Measurements from ENCODE around the gene H2BW1.
"Not testable (repeated sequence)": the region's sequence is repeated elsewhere in the genome, so short reads cannot be mapped to it uniquely, and the experiment has no call there.

The H2BW1 gene, protein sequence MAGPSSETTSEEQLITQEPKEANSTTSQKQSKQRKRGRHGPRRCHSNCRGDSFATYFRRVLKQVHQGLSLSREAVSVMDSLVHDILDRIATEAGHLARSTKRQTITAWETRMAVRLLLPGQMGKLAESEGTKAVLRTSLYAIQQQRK

DNA sequence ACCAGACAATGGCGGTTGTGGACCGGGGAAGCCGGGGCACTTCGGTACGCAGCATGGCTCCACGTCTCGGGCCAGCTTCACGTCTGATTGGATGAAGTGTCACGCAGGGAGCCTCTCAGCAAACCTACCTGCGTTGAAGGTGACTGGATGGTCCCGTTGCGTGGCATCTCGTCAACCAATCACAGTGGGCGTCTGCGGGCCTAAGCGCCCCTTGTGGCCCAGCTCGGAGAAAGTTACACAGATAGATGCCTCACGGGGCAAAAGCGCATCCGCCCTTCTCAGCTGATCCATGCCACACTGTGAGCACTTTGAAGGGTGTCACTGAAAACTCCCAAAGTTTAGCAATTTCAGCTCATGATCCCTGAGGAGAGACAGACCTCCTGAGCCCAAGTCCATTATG, at the start of gene H2BW1:
Gene H2BW1 (minus strand): TSS at position 103 of the 400 bp plus-strand sequence. CDS start 132 bp downstream, outside the sequence.
- TF ChIP-seq, protein P1, sequence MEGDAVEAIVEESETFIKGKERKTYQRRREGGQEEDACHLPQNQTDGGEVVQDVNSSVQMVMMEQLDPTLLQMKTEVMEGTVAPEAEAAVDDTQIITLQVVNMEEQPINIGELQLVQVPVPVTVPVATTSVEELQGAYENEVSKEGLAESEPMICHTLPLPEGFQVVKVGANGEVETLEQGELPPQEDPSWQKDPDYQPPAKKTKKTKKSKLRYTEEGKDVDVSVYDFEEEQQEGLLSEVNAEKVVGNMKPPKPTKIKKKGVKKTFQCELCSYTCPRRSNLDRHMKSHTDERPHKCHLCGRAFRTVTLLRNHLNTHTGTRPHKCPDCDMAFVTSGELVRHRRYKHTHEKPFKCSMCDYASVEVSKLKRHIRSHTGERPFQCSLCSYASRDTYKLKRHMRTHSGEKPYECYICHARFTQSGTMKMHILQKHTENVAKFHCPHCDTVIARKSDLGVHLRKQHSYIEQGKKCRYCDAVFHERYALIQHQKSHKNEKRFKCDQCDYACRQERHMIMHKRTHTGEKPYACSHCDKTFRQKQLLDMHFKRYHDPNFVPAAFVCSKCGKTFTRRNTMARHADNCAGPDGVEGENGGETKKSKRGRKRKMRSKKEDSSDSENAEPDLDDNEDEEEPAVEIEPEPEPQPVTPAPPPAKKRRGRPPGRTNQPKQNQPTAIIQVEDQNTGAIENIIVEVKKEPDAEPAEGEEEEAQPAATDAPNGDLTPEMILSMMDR (IDR thresholded peaks at IDR 0.05): no peak
- H3K36me3 Mint-ChIP-seq (ENCODE audit: low read depth): no peaks in the 10 kb centered on the region
- no peak within 1 kb of the TSS for H3K4me3 Mint-ChIP-seq
- H3K27ac Mint-ChIP-seq: no peak within 1 kb of the TSS
- H3K27me3 Mint-ChIP-seq (ENCODE audit: low read depth, poor library complexity): peaks cover 1% of the 10 kb centered on the region
- peaks cover 57% of the 10 kb centered on the region for H3K9me3 Mint-ChIP-seq
- H3K4me1 Mint-ChIP-seq: no peaks in the 10 kb centered on the region
- DNase-seq: no peak

DNA sequence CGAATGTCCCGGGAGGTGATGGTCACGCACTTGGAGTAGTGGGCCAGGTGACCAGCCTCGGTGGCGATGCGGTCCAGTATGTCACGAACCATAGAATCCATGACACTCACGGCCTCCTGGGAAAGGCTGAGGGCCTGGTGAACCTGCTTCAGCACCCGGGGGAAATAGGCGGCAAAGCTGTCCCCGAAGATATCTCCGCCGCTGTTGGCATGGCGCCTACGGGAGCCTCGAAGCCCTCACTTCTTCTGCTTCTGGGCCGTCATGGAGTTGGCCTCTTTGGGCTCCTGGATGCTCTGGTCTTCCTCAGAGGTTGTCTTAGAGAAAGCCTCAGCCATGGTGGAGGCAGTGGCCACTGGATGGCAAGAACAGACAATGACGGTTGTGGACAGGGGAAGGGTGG, 49.1 kb upstream of the H2BW1 start:
- H3K4me3 Mint-ChIP-seq; H3K27ac Mint-ChIP-seq; DNase-seq; H3K9me3 Mint-ChIP-seq; H3K27me3 Mint-ChIP-seq (ENCODE audit: low read depth, poor library complexity); H3K36me3 Mint-ChIP-seq (ENCODE audit: low read depth); H3K4me1 Mint-ChIP-seq: not testable (repeated sequence)

DNA sequence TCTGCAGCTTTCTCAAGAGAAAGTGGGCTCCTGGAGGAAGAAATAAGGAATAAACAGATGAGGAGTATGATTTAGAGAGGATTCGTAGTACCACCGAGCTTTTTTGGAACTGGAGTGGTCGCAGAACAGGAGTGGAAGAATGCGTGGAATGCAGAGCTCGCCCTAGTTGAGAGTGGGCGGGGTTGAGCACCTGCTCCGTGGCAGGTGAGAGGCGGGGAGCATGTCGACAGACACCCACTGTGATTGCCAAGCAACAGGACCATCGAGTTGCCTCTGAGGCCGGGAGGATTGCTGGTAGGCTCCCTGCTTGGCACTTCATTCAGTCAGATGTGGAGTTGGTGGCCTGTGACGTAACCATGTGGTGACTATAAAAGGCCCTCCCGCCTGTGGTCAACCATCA, 41.4 kb upstream of the H2BW1 start:
- H3K4me3 Mint-ChIP-seq; H3K36me3 Mint-ChIP-seq (ENCODE audit: low read depth); DNase-seq: not testable (repeated sequence)

DNA sequence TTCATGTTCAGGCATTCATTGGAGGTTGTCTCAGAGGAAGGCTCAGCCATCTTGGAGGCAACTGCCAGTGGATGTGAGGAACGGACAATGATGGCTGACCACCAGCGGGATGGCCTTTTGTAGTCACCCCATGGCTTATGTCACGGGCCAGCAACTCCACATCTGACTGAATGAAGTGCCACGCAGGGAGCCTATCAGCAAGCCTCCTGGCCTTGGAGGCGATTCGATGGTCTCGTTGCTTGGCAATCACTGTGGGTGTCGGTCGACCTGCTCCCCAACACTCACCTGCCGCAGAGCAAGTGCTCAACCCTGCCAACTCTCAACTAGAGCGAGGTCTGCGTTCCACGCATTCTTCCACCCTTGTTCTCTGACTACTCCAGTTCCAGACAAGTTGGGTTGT, 33.7 kb upstream of the H2BW1 start:
- no peak overlapping the region for H3K4me3 Mint-ChIP-seq
- H3K27me3 Mint-ChIP-seq (ENCODE audit: low read depth, poor library complexity): peaks cover 7% of the 10 kb centered on the region
- no peak overlapping the region for H3K27ac Mint-ChIP-seq
- TF ChIP-seq, protein P1 (IDR thresholded peaks at IDR 0.05): no peak
- no peak for DNase-seq
- H3K4me1 Mint-ChIP-seq: no peaks in the 10 kb centered on the region
- H3K36me3 Mint-ChIP-seq (ENCODE audit: low read depth): no peaks in the 10 kb centered on the region
- H3K9me3 Mint-ChIP-seq: peaks cover 58% of the 10 kb centered on the region

More for the DNA sequence above, 41.4 kb upstream of the H2BW1 start:
- H3K9me3 Mint-ChIP-seq; H3K27me3 Mint-ChIP-seq (ENCODE audit: low read depth, poor library complexity); H3K27ac Mint-ChIP-seq; H3K4me1 Mint-ChIP-seq: not testable (repeated sequence)

DNA sequence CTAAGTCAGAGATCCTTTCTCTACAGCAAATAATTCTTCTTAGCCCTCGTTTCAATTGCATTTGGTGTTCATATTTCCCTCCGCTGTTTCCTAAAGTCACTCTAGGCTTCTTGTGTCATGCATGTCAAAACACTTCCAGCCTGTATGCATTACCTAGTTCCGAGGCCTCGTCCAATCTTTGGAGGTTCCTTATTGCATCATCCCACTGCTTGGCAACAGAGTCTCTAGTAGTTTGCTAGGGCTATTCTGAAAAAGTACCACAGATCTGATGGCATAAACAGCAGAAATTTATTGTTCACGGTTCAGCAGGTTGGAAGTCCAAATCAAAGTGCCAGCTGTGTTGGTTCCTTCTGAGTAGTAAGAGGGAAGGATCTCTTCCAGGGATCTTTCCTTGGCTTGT, 32.1 kb upstream of the H2BW1 start:
- Mint-ChIP-seq H3K4me3 (no peak overlapping the region), H3K9me3 (peaks cover 68% of the 10 kb centered on the region), H3K27me3 (ENCODE audit: low read depth, poor library complexity) (peaks cover 7% of the 10 kb centered on the region), H3K36me3 (ENCODE audit: low read depth) (no peaks in the 10 kb centered on the region), H3K4me1 (no peaks in the 10 kb centered on the region), H3K27ac (no peak overlapping the region)
- no peak for DNase-seq
- TF ChIP-seq, protein P1 (IDR thresholded peaks at IDR 0.05): no peak

DNA sequence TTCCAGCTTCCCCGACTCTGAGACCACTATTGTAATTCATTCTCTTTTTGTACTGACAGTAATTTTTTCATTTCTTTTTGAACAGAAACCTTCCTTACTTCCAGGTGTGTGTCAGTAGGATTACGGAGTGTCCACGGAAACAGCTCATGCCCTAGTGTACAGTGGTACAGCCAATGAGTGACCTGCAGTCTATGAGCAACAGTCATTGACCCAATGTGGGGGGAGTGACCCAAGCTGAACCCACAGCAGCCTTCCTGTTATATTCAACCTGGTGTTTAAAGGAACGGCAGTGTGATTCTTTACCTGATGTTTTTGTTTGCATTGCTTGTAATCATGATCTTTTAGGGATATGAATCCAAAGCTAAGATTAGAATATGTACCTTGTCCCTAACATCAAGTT, 27.5 kb upstream of the H2BW1 start:
- no peaks in the 10 kb centered on the region for H3K4me1 Mint-ChIP-seq
- H3K27me3 Mint-ChIP-seq (ENCODE audit: low read depth, poor library complexity): no peaks in the 10 kb centered on the region
- no peaks in the 10 kb centered on the region for H3K36me3 Mint-ChIP-seq (ENCODE audit: low read depth)
- TF ChIP-seq, protein P1 (IDR thresholded peaks at IDR 0.05): no peak
- H3K27ac Mint-ChIP-seq: no peak overlapping the region
- no peak overlapping the region for H3K4me3 Mint-ChIP-seq
- no peak for DNase-seq
- H3K9me3 Mint-ChIP-seq: peaks cover 69% of the 10 kb centered on the region

DNA sequence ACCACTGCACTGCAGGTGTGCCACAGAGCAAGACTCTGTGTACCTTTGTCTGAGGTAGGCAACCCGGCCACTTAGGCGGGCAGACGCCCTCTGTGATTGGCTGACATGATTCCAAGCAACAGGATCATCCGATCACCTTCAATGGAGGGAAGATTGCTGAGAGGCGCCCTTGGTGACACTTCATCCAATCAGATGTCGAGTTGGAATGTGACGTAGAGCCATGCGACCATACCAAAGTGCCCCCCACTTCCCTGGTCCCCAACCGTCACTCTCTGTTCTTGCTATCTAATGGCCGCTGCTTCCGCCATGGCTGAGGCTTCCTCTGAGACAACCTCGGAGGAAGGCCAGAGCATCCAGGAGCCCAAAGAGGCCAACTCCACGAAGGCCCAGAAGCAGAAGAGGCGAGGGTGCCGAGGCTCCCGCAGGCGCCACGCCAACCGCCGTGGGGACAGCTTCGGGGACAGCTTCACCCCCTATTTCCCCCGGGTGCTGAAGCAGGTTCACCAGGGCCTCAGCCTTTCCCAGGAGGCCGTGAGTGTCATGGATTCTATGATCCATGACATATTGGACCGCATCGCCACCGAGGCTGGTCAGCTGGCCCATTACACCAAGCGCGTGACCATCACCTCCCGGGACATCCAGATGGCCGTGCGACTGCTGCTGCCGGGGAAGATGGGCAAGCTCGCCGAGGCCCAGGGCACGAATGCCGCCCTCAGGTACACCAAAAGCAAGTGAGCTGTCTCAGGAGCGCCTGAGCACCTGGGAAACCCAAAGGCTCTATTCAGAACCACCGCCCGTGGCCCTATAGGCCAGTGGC, 26.4 kb upstream of the H2BW1 start, which contains the start of gene H2BW2:
Gene H2BW2 (plus strand): TSS at position 268 of the 817 bp plus-strand sequence. CDS start 39 bp downstream, at position 307.
- Mint-ChIP-seq H3K36me3 (ENCODE audit: low read depth) (no peaks in the 10 kb centered on the region), H3K9me3 (peaks cover 70% of the 10 kb centered on the region), H3K4me3 (no peak within 1 kb of the TSS), H3K27ac (no peak within 1 kb of the TSS), H3K27me3 (ENCODE audit: low read depth, poor library complexity) (no peaks in the 10 kb centered on the region), H3K4me1 (no peaks in the 10 kb centered on the region)
- no peak for DNase-seq
- TF ChIP-seq, protein P1 (IDR thresholded peaks at IDR 0.05): no peak
